Naive thymus-derived CD4-positive, alpha-beta T cell (primary cell): ENCODE data around the gene EFNA3. TPM values are rescaled to one million over a fixed set of nuclear protein-coding genes. Genes with fewer than 3 reads are reported as not detected.

Experiments
- ATAC-seq: fragments of 150-1000 bp; cut with Tn5 transposase; 2 replicates; pipeline ENCODE4 v1.10.0; 2021; ENCODE audit warnings: mild to moderate bottlenecking, moderate library complexity
- CTCF ChIA-PET: fragments of 350-600 bp; sonication (Branson Sonifier 250); formaldehyde crosslinking; loops from one replicate; lab custom pipeline; 2021; ENCODE audit warnings: antibody characterized with exemption; lab: Charles Lee
- POLR2A ChIA-PET: fragments of 350-600 bp; sonication (Branson Sonifier 250); formaldehyde crosslinking; loops from one replicate; lab custom pipeline; 2021; ENCODE audit warnings: antibody characterized with exemption, inconsistent platforms; lab: Charles Lee
- DNase-seq, 9 donors: peaks; one replicate each; pipeline versions ENCODE4 v3.0.0 to v3.0.0-alpha.2; 2020 to 2022; ENCODE audit warnings: mixed read lengths in 1 of 9
- H3K27ac ChIP-seq: one replicate; pipeline ENCODE4 v1.7.0; 2013; ENCODE audit warnings: mild to moderate bottlenecking, low read depth, low read length, moderate library complexity
- H3K27me3 ChIP-seq, 2 donors: one replicate each; pipeline ENCODE4 v1.7.0; 2013; ENCODE audit warnings: low read length in 2 of 2, mild to moderate bottlenecking in 2 of 2, moderate library complexity in 2 of 2; ENCODE audit not compliant: control insufficient read depth in 2 of 2, insufficient read depth in 2 of 2
- H3K36me3 ChIP-seq, 3 experiments: 1 replicate in 2 of 3; 2 replicates in 1 of 3; pipeline ENCODE4 v1.7.0; 2013; ENCODE audit warnings: low read length in 3 of 3, mild to moderate bottlenecking in 3 of 3, moderate library complexity in 1 of 3; ENCODE audit not compliant: insufficient read depth in 3 of 3, control insufficient read depth in 2 of 3
- H3K4me1 ChIP-seq, 2 donors: one replicate each; pipeline ENCODE4 v1.7.0; 2013; ENCODE audit warnings: low read length in 2 of 2, mild to moderate bottlenecking in 2 of 2, moderate library complexity in 1 of 2; ENCODE audit not compliant: control insufficient read depth in 2 of 2, insufficient read depth in 2 of 2
- H3K4me3 ChIP-seq: 2 replicates; pipeline ENCODE4 v1.7.0; 2013; ENCODE audit warnings: mild to moderate bottlenecking, low read length
- H3K9me3 ChIP-seq, 3 experiments: 1 replicate in 2 of 3; 2 replicates in 1 of 3; pipeline ENCODE4 v1.7.0; 2013; ENCODE audit warnings: low read length in 3 of 3; ENCODE audit not compliant: control insufficient read depth in 2 of 3
- H3K27ac Mint-ChIP-seq, 9 donors: one replicate each; pipeline ENCODE4 v1.8.0; 2020 to 2022; ENCODE audit warnings: mixed read lengths in 9 of 9, mild to moderate bottlenecking in 8 of 9, moderate library complexity in 5 of 9, inconsistent platforms in 2 of 9
- H3K27me3 Mint-ChIP-seq, 5 donors: one replicate each; pipeline ENCODE4 v1.8.0; 2021 to 2022; ENCODE audit warnings: mixed read lengths in 5 of 5, mild to moderate bottlenecking in 1 of 5
- H3K36me3 Mint-ChIP-seq, 5 donors: one replicate each; pipeline ENCODE4 v1.8.0; 2020 to 2022; ENCODE audit warnings: mixed read lengths in 5 of 5, mild to moderate bottlenecking in 3 of 5, inconsistent platforms in 1 of 5
- H3K4me1 Mint-ChIP-seq, 7 donors: one replicate each; pipeline ENCODE4 v1.8.0; 2020 to 2022; ENCODE audit warnings: mixed read lengths in 7 of 7, mild to moderate bottlenecking in 3 of 7, inconsistent platforms in 1 of 7
- H3K4me3 Mint-ChIP-seq, 10 donors: one replicate each; pipeline ENCODE4 v1.8.0; 2020 to 2022; ENCODE audit warnings: mild to moderate bottlenecking in 10 of 10, mixed read lengths in 10 of 10, moderate library complexity in 6 of 10, inconsistent platforms in 2 of 10
- H3K9me3 Mint-ChIP-seq, 11 donors: one replicate each; pipeline ENCODE4 v1.8.0; 2020 to 2022; ENCODE audit warnings: mixed read lengths in 11 of 11, mild to moderate bottlenecking in 4 of 11, inconsistent platforms in 1 of 11, moderate library complexity in 1 of 11
- intact Hi-C, 2 donors: fragments of 100-400 bp; cut with micrococcal nuclease; formaldehyde crosslinking; loops; one replicate each; pipeline ENCODE4 v1.15.1; 2023
- polyA plus RNA-seq, 2 donors: library from polyadenylated mRNA; unstranded; fragments of 300-500 nt; fragmentation: Illumina TruSeq; gene quantifications; one replicate each; pipeline ENCODE4 v1.2.3, GENCODE V29; 2021
- total RNA-seq, 6 experiments: library from RNA in 5 of 6; stranded (reverse) in 5 of 6; gene quantifications; 1 replicate in 5 of 6; 2 replicates in 1 of 6; pipeline ENCODE4 v1.2.3 and lab custom pipeline; 2021 to 2026

The EFNA3 gene
- total and polyA plus RNA-seq, 7 experiments from 2014 or later = 0.42 to 4.0 (median 1.7) TPM

- intact Hi-C loops = loop anchor here (5.0 to 10.0 kb wide), 7 partner anchors 62 to 739 kb away; partner anchors contain the start of genes ADAR (in 1 of the 2), AQP10 (in 1 of the 2), ATP8B2 (in 1 of the 2) and PBXIP1 (in 1 of the 2)
- ATAC-seq = peak; percentile 8
- CTCF ChIA-PET = interaction anchor here (0.8 to 13.9 kb wide), 7 partner anchors 11 to 109 kb away, joined by 3 to 131 read pairs (median 4); partner anchors contain the start of genes ADAM15 and EFNA3
Observed at GRCh38 chr1:155064111-155064831, 14.4 kb upstream of the EFNA3 start.

GRCh38 chr1:155064832-155065429, 13.7 kb upstream of the EFNA3 start:
- Mint-ChIP-seq H3K9me3 (no peaks in the 10 kb centered on the region), H3K4me1 (peaks cover 21 to 42% (median 39%) of the 10 kb centered on the region in 7 donors), H3K27me3 (no peaks in the 10 kb centered on the region), H3K36me3 (peaks cover 0 to 11% (median 0%) of the 10 kb centered on the region in 5 donors), H3K27ac (peak overlapping the region in 5 of 9 donors; percentile 7 to 96 (median 83)), H3K4me3 (peak overlapping the region; percentile 77 to 99 (median 95))
- POLR2A ChIA-PET = interaction anchor here (0.5 to 7.8 kb wide), 8 partner anchors 10 to 1527 kb away, joined by 3 to 51 read pairs (median 4); partner anchors contain the start of gene NAXE
- Histone ChIP-seq H3K27ac (no peak overlapping the region), H3K4me1 (peaks cover 20 to 21% of the 10 kb centered on the region in 2 donors), H3K27me3 (no peaks in the 10 kb centered on the region), H3K9me3 (no peaks in the 10 kb centered on the region), H3K36me3 (peaks cover 0 to 21% (median 0%) of the 10 kb centered on the region in 3 experiments), H3K4me3 (no peak overlapping the region)
- ATAC-seq (no peak), DNase-seq (no peak)
- CTCF ChIA-PET = interaction anchor here (1.1 to 13.9 kb wide), 5 partner anchors 13 to 50 kb away, joined by 3 to 131 read pairs (median 4); partner anchors contain the start of genes ADAM15 and EFNA3
- intact Hi-C loops = loop anchor here (5.0 to 10.0 kb wide), 7 partner anchors 63 to 740 kb away; partner anchors contain the start of genes ADAR (in 1 of the 2), AQP10 (in 1 of the 2), ATP8B2 (in 1 of the 2) and PBXIP1 (in 1 of the 2)

More at GRCh38 chr1:155064111-155064831, 14.4 kb upstream of the EFNA3 start:
- Mint-ChIP-seq H3K27ac (peak overlapping the region in 8 of 9 donors; percentile 55 to 96 (median 82)), H3K4me3 (peak overlapping the region; percentile 77 to 99 (median 95)), H3K27me3 (no peaks in the 10 kb centered on the region), H3K36me3 (peaks cover 0 to 11% (median 0%) of the 10 kb centered on the region in 5 donors), H3K4me1 (peaks cover 21 to 42% (median 39%) of the 10 kb centered on the region in 7 donors), H3K9me3 (no peaks in the 10 kb centered on the region)
- Histone ChIP-seq H3K36me3 (peaks cover 0 to 19% (median 0%) of the 10 kb centered on the region in 3 experiments), H3K9me3 (no peaks in the 10 kb centered on the region), H3K27ac (peak overlapping the region; percentile 69), H3K27me3 (no peaks in the 10 kb centered on the region), H3K4me3 (peak overlapping the region; percentile 76), H3K4me1 (peaks cover 20 to 21% of the 10 kb centered on the region in 2 donors)
- DNase-seq = peak in 3 of 9 donors; percentile 19 to 51 (median 39)
- POLR2A ChIA-PET = interaction anchor here (1.3 to 7.8 kb wide), 5 partner anchors 10 to 20 kb away, joined by 3 to 51 read pairs (median 6); no protein-coding TSS in a partner anchor

GRCh38 chr1:155066777-155067176, 11.9 kb upstream of the EFNA3 start:
- peaks cover 0 to 4% (median 0%) of the 10 kb centered on the region in 5 donors for H3K27me3 Mint-ChIP-seq
- POLR2A ChIA-PET = interaction anchor here (1.0 to 7.8 kb wide), 2 partner anchors 11 to 18 kb away, joined by 3 to 51 read pairs; no protein-coding TSS in a partner anchor
- peaks cover 0 to 21% (median 0%) of the 10 kb centered on the region in 3 experiments for H3K36me3 ChIP-seq
- peak overlapping the region in 1 of 10 donors; percentile 8 for H3K4me3 Mint-ChIP-seq
- peaks cover 0 to 11% (median 0%) of the 10 kb centered on the region in 5 donors for H3K36me3 Mint-ChIP-seq
- CTCF ChIA-PET = interaction anchor here (8.2 to 13.9 kb wide), 2 partner anchors 11 to 18 kb away, joined by 52 to 131 read pairs; partner anchors contain the start of gene EFNA3
- H3K9me3 Mint-ChIP-seq = no peaks in the 10 kb centered on the region
- H3K4me3 ChIP-seq = no peak overlapping the region
- no peak overlapping the region for H3K27ac Mint-ChIP-seq
- peaks cover 21 to 24% of the 10 kb centered on the region in 2 donors for H3K4me1 ChIP-seq
- H3K9me3 ChIP-seq = no peaks in the 10 kb centered on the region
- H3K4me1 Mint-ChIP-seq = peaks cover 21 to 49% (median 43%) of the 10 kb centered on the region in 7 donors
- intact Hi-C loops = loop anchor here (10.0 kb wide), 2 partner anchors 402 to 742 kb away; partner anchors contain the start of genes AQP10 (in 1 of the 2) and ATP8B2 (in 1 of the 2)
- H3K27ac ChIP-seq = no peak overlapping the region
- no peak for ATAC-seq
- DNase-seq = no peak
- no peaks in the 10 kb centered on the region for H3K27me3 ChIP-seq

- peak overlapping the region in 3 of 10 donors; percentile 7 to 36 (median 17) for H3K4me3 Mint-ChIP-seq
Observed at GRCh38 chr1:155068599-155068998, 10.0 kb upstream of the EFNA3 start.

GRCh38 chr1:155069551-155070157, 9.0 kb upstream of the EFNA3 start:
- Histone ChIP-seq H3K4me3 (no peak overlapping the region), H3K27ac (no peak overlapping the region), H3K9me3 (no peaks in the 10 kb centered on the region), H3K36me3 (peaks cover 0 to 21% (median 0%) of the 10 kb centered on the region in 3 experiments), H3K27me3 (no peaks in the 10 kb centered on the region), H3K4me1 (peaks cover 8 to 16% of the 10 kb centered on the region in 2 donors)
- intact Hi-C loops = loop anchor here (10.0 kb wide), 2 partner anchors 405 to 745 kb away; partner anchors contain the start of genes AQP10 (in 1 of the 2) and ATP8B2 (in 1 of the 2)
- no peak for ATAC-seq
- H3K27me3 Mint-ChIP-seq = peaks cover 0 to 9% (median 0%) of the 10 kb centered on the region in 5 donors
- no peak overlapping the region for H3K27ac Mint-ChIP-seq
- ChIA-PET POLR2A (interaction anchor here (0.7 to 1.6 kb wide), 2 partner anchors 9 to 58 kb away, joined by 3 to 4 read pairs; partner anchors contain the start of genes EFNA1 and EFNA3), CTCF (interaction anchor here (1.2 to 3.4 kb wide), 2 partner anchors 15 to 20 kb away, joined by 4 to 25 read pairs; no protein-coding TSS in a partner anchor)
- H3K4me3 Mint-ChIP-seq = peak overlapping the region in 1 of 10 donors; percentile 77
- peaks cover 0 to 11% (median 0%) of the 10 kb centered on the region in 5 donors for H3K36me3 Mint-ChIP-seq
- H3K4me1 Mint-ChIP-seq = peaks cover 21 to 51% (median 46%) of the 10 kb centered on the region in 7 donors
- DNase-seq = no peak
- H3K9me3 Mint-ChIP-seq = no peaks in the 10 kb centered on the region

More at GRCh38 chr1:155068599-155068998, 10.0 kb upstream of the EFNA3 start:
- intact Hi-C loops = loop anchor here (10.0 kb wide), 2 partner anchors 404 to 744 kb away; partner anchors contain the start of genes AQP10 (in 1 of the 2) and ATP8B2 (in 1 of the 2)
- Mint-ChIP-seq H3K4me1 (peaks cover 24 to 49% (median 45%) of the 10 kb centered on the region in 7 donors), H3K27ac (peak overlapping the region in 2 of 9 donors; percentile 58 to 81), H3K9me3 (no peaks in the 10 kb centered on the region), H3K27me3 (peaks cover 0 to 9% (median 0%) of the 10 kb centered on the region in 5 donors), H3K36me3 (peaks cover 0 to 11% (median 0%) of the 10 kb centered on the region in 5 donors)
- ATAC-seq (no peak), DNase-seq (no peak)
- Histone ChIP-seq H3K9me3 (no peaks in the 10 kb centered on the region), H3K4me1 (peaks cover 12 to 18% of the 10 kb centered on the region in 2 donors), H3K36me3 (peaks cover 0 to 21% (median 0%) of the 10 kb centered on the region in 3 experiments), H3K4me3 (no peak overlapping the region), H3K27ac (no peak overlapping the region), H3K27me3 (no peaks in the 10 kb centered on the region)
- ChIA-PET POLR2A (interaction anchor here (0.8 to 7.8 kb wide), 2 partner anchors 13 to 16 kb away, joined by 3 to 51 read pairs; no protein-coding TSS in a partner anchor), CTCF (interaction anchor here (0.8 to 13.9 kb wide), 3 partner anchors 9 to 23 kb away, joined by 3 to 131 read pairs (median 5); no protein-coding TSS in a partner anchor)
